GM21526 (cell line): ENCODE data around the gene STAG1.
"Not testable (repeated sequence)": the region's sequence is repeated elsewhere in the genome, so short reads cannot be mapped to it uniquely, and the experiment has no call there.

Source experiments
- ATAC-seq: cut with Tn5 transposase; IDR thresholded peaks from one replicate; pipeline ENCODE4 v1.9.1; 2021; ENCODE audit warnings: moderate library complexity; ENCODE audit not compliant: unreplicated experiment, low FRiP score

STAG1 gene

GRCh38 chr3:136350132-136350531, 402.0 kb downstream of the STAG1 start:
- no peak for ATAC-seq

- ATAC-seq = no peak
Measured at GRCh38 chr3:136346486-136346885, 405.7 kb downstream of the STAG1 start.

- no peak for ATAC-seq
Measured at GRCh38 chr3:136343873-136344555, 408.2 kb downstream of the STAG1 start.

- no peak for ATAC-seq
Measured at GRCh38 chr3:136343446-136343845, 408.7 kb downstream of the STAG1 start.

GRCh38 chr3:136336329-136337100, 415.7 kb downstream of the STAG1 start:
- ATAC-seq = no peak

GRCh38 chr3:136334726-136335125, 417.5 kb downstream of the STAG1 start:
- not testable (repeated sequence) for ATAC-seq

- ATAC-seq = no peak
Measured at GRCh38 chr3:136334209-136334608, 418.0 kb downstream of the STAG1 start.

GRCh38 chr3:136332776-136333175, 419.4 kb downstream of the STAG1 start:
- no peak for ATAC-seq

GRCh38 chr3:136332302-136332701, 419.9 kb downstream of the STAG1 start:
- ATAC-seq = no peak

GRCh38 chr3:136330900-136331299, 421.3 kb downstream of the STAG1 start:
- no peak for ATAC-seq

GRCh38 chr3:136329593-136329992, 422.6 kb downstream of the STAG1 start:
- no peak for ATAC-seq

- ATAC-seq = no peak
Measured at GRCh38 chr3:136327671-136328070, 424.5 kb downstream of the STAG1 start.

- ATAC-seq = no peak
Measured at GRCh38 chr3:136326316-136326715, 425.9 kb downstream of the STAG1 start.

- no peak for ATAC-seq
Measured at GRCh38 chr3:136311968-136312367, 440.2 kb downstream of the STAG1 start.

GRCh38 chr3:136311261-136311660, 440.9 kb downstream of the STAG1 start:
- ATAC-seq = no peak

GRCh38 chr3:136305879-136306278, 446.3 kb downstream of the STAG1 start:
- ATAC-seq = no peak

- ATAC-seq = no peak
Measured at GRCh38 chr3:136300444-136300843, 451.7 kb downstream of the STAG1 start.

GRCh38 chr3:136297826-136298225, 454.4 kb downstream of the STAG1 start:
- ATAC-seq = no peak

GRCh38 chr3:136296960-136297359, 455.2 kb downstream of the STAG1 start:
- no peak for ATAC-seq

GRCh38 chr3:136294176-136294575, 458.0 kb downstream of the STAG1 start:
- no peak for ATAC-seq

GRCh38 chr3:136293279-136293678, 458.9 kb downstream of the STAG1 start:
- ATAC-seq = no peak

- ATAC-seq = no peak
Measured at GRCh38 chr3:136292500-136292899, 459.7 kb downstream of the STAG1 start.
